HPDE6-E6E7 (cell line): ENCODE results near the gene C19orf44.
"Not testable (repeated sequence)": the region's sequence is repeated elsewhere in the genome, so short reads cannot be mapped to it uniquely, and the experiment has no call there.

Experiments
- DNase-seq: peaks from one replicate; pipeline ENCODE4 v3.0.0; 2011; ENCODE audit warnings: missing footprints; ENCODE audit errors: extremely low spot score

The C19orf44 gene

GRCh38 chr19:16467581-16467980 lies 28.6 kb upstream of the C19orf44 start:
- no peak for DNase-seq

- DNase-seq = no peak
These were observed 25.7 kb upstream of the C19orf44 start for GRCh38 chr19:16470541-16470910.

GRCh38 chr19:16470911-16471811 lies 25.0 kb upstream of the C19orf44 start:
- no peak for DNase-seq

- not testable (repeated sequence) for DNase-seq
These were observed 23.7 kb upstream of the C19orf44 start for GRCh38 chr19:16472559-16472899.

- no peak for DNase-seq
These were observed 23.2 kb upstream of the C19orf44 start for GRCh38 chr19:16472992-16473391.

- no peak for DNase-seq
These were observed 22.3 kb upstream of the C19orf44 start for GRCh38 chr19:16473875-16474392.

GRCh38 chr19:16476401-16476800 lies 19.8 kb upstream of the C19orf44 start:
- no peak for DNase-seq

- no peak for DNase-seq
These were observed 18.9 kb upstream of the C19orf44 start for GRCh38 chr19:16477311-16477710.

GRCh38 chr19:16482745-16483144 lies 13.4 kb upstream of the C19orf44 start:
- no peak for DNase-seq

- not testable (repeated sequence) for DNase-seq
These were observed 9.7 kb upstream of the C19orf44 start for GRCh38 chr19:16486476-16486875.

GRCh38 chr19:16496613-16496983 lies 404 bp downstream of the C19orf44 start:
- DNase-seq = no peak

GRCh38 chr19:16497042-16497441 lies 848 bp downstream of the C19orf44 start:
- no peak for DNase-seq

- no peak for DNase-seq
These were observed 1.6 kb downstream of the C19orf44 start for GRCh38 chr19:16497837-16498236.

GRCh38 chr19:16504271-16504670 lies 8.1 kb downstream of the C19orf44 start:
- DNase-seq = no peak

- DNase-seq = not testable (repeated sequence)
These were observed 10.0 kb downstream of the C19orf44 start for GRCh38 chr19:16506161-16506560.

GRCh38 chr19:16506961-16507360 lies 10.8 kb downstream of the C19orf44 start:
- DNase-seq = no peak

- DNase-seq = no peak
These were observed 12.4 kb downstream of the C19orf44 start for GRCh38 chr19:16508546-16508945.

- DNase-seq = no peak
These were observed 13.2 kb downstream of the C19orf44 start for GRCh38 chr19:16509141-16510061.

- DNase-seq = not testable (repeated sequence)
These were observed 16.4 kb downstream of the C19orf44 start for GRCh38 chr19:16512611-16513010.

- DNase-seq = no peak
These were observed 18.3 kb downstream of the C19orf44 start for GRCh38 chr19:16514383-16515019.

GRCh38 chr19:16516381-16516780 lies 20.2 kb downstream of the C19orf44 start:
- no peak for DNase-seq
